SU-DHL-6 (cell line): ENCODE results near the gene MSANTD3.

Experiments
- H2AFZ ChIP-seq: fragments of 200-600 bp; sonication (generic); 2 replicates; pipeline ENCODE4 v1.6.1; 2014; ENCODE audit warnings: low read depth, mild to moderate bottlenecking, moderate library complexity, mixed read lengths, antibody characterized with exemption, low read length; ENCODE audit not compliant: severe bottlenecking
- H3F3A ChIP-seq: fragments of 200-600 bp; shearing (Covaris generic); 2 replicates; pipeline ENCODE4 v1.6.0; 2016; ENCODE audit warnings: antibody characterized with exemption, mild to moderate bottlenecking; ENCODE audit not compliant: insufficient read depth
- H3K27ac ChIP-seq: fragments of 200-600 bp; sonication (generic); 2 replicates; pipeline ENCODE4 v1.5.1; 2016; ENCODE audit warnings: low read depth, mild to moderate bottlenecking, low read length, moderate library complexity, mixed read lengths
- H3K27me3 ChIP-seq: fragments of 200-600 bp; sonication (generic), shearing (Covaris generic); 2 replicates; pipeline ENCODE4 v1.6.0; 2014; ENCODE audit warnings: mild to moderate bottlenecking, low read length
- H3K36me3 ChIP-seq: fragments of 200-600 bp; sonication (generic); 2 replicates; pipeline ENCODE4 v1.6.1; 2014; ENCODE audit warnings: mild to moderate bottlenecking, low read length, mixed read lengths
- H3K4me2 ChIP-seq: fragments of 300-600, 200-600 bp; shearing (Covaris generic), sonication (generic); 2 replicates; pipeline ENCODE4 v1.6.0; 2014; ENCODE audit warnings: low read length, low read depth, mild to moderate bottlenecking; ENCODE audit not compliant: poor library complexity, severe bottlenecking
- H3K4me3 ChIP-seq: fragments of 200-600 bp; sonication (generic); 2 replicates; pipeline ENCODE4 v1.5.1; 2014; ENCODE audit warnings: antibody characterized with exemption, low read length, mild to moderate bottlenecking, mixed read lengths; ENCODE audit not compliant: insufficient read depth, poor library complexity, severe bottlenecking
- H3K79me2 ChIP-seq: fragments of 200-600 bp; sonication (generic); 2 replicates; pipeline ENCODE4 v1.6.1; 2014; ENCODE audit warnings: mild to moderate bottlenecking, low read length, moderate library complexity; ENCODE audit not compliant: insufficient read depth
- H3K9ac ChIP-seq: fragments of 200-600 bp; sonication (generic); 2 replicates; pipeline ENCODE4 v1.7.0; 2014; ENCODE audit warnings: mild to moderate bottlenecking, low read length
- H3K9me2 ChIP-seq: fragments of 200-600 bp; sonication (generic); replicated peaks from 2 replicates; pipeline ENCODE4 v1.6.1; 2014; ENCODE audit warnings: low read length; ENCODE audit not compliant: insufficient read depth
- H3K9me3 ChIP-seq: fragments of 200-600 bp; sonication (generic); 2 replicates; pipeline ENCODE4 v1.6.1; 2014; ENCODE audit warnings: low read length, mixed read lengths; ENCODE audit not compliant: insufficient read depth
- H4K20me1 ChIP-seq: fragments of 200-600 bp; sonication (generic); 2 replicates; pipeline ENCODE4 v1.6.1; 2014; ENCODE audit warnings: low read depth, mild to moderate bottlenecking, antibody characterized with exemption, low read length, moderate library complexity, mixed read lengths
- EZH2phosphoT487 ChIP-seq: fragments of 200-600 bp; sonication (generic), shearing (Covaris generic); conservative IDR thresholded peaks from 2 replicates; pipeline ENCODE4 v1.6.1; 2018; ENCODE audit warnings: mild to moderate bottlenecking, antibody characterized with exemption, low read length, moderate library complexity, mixed read lengths
- TF ChIP-seq, protein P1 (sequence below): fragments of 200-600 bp; sonication (generic); IDR thresholded peaks from one replicate; pipeline ENCODE4 v1.5.1; 2017; ENCODE audit warnings: antibody characterized with exemption, mild to moderate bottlenecking, low read length, moderate library complexity; ENCODE audit not compliant: insufficient read depth, poor library complexity, severe bottlenecking

Gene MSANTD3

DNA sequence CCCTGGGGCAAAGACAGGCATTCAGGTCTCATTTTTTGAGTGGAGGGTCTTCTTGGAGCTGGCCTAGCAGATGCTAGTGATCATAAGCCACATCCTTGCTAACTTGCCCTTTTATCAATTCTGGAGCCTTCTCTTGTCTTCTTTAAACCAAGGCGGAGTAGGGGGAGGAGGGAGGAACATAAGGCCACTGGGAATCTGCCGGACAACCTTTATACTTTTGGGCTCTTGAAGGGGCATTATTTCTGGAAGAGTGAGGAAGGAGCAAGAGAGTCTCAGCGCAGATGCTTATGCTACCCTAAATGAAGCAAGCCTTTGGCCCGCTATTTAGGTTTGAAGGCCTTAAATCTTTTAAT is 48.0 kb downstream of the MSANTD3 start:
- Histone ChIP-seq H3K4me3 (no peak overlapping the region), H3K79me2 (no peaks in the 10 kb centered on the region), H3K4me2 (no peak overlapping the region), H4K20me1 (no peaks in the 10 kb centered on the region), H3K9ac (no peak overlapping the region), H3F3A (peaks cover 7% of the 10 kb centered on the region; the same call in 1 of the 2 replicates), H3K9me2 (no peaks in the 10 kb centered on the region), H3K9me3 (no peaks in the 10 kb centered on the region), H3K27me3 (no peaks in the 10 kb centered on the region), H3K36me3 (no peaks in the 10 kb centered on the region), H2AFZ (no peak overlapping the region), H3K27ac (no peak overlapping the region)
- TF ChIP-seq EZH2phosphoT487 = no peak
- TF ChIP-seq, protein P1, sequence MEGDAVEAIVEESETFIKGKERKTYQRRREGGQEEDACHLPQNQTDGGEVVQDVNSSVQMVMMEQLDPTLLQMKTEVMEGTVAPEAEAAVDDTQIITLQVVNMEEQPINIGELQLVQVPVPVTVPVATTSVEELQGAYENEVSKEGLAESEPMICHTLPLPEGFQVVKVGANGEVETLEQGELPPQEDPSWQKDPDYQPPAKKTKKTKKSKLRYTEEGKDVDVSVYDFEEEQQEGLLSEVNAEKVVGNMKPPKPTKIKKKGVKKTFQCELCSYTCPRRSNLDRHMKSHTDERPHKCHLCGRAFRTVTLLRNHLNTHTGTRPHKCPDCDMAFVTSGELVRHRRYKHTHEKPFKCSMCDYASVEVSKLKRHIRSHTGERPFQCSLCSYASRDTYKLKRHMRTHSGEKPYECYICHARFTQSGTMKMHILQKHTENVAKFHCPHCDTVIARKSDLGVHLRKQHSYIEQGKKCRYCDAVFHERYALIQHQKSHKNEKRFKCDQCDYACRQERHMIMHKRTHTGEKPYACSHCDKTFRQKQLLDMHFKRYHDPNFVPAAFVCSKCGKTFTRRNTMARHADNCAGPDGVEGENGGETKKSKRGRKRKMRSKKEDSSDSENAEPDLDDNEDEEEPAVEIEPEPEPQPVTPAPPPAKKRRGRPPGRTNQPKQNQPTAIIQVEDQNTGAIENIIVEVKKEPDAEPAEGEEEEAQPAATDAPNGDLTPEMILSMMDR = no peak

DNA sequence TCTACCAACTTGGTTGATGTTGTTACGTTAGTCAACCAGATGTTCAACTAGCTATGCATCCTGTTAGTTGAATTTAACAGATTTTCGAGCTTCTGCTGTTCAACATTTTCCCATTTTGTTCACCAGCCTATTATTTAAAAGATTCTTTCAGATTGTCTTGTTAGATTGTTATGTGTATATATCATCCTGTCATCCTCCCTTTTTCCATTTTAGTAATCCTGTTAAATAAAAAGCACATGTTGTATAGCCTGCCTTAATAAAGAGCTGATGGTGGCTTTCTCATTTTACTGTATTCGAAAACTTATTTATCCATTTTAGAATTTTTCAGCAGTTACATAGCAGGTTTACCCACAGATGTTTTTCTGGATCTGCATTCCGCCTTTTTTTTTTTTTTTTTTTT is 50.3 kb downstream of the MSANTD3 start:
- Histone ChIP-seq H3K9me2 (no peaks in the 10 kb centered on the region), H2AFZ (no peak overlapping the region), H3F3A (peaks cover 5% of the 10 kb centered on the region; the same call in 1 of the 2 replicates), H3K9ac (no peak overlapping the region), H3K27me3 (no peaks in the 10 kb centered on the region), H3K79me2 (no peaks in the 10 kb centered on the region), H3K9me3 (no peaks in the 10 kb centered on the region), H4K20me1 (no peaks in the 10 kb centered on the region), H3K27ac (no peak overlapping the region), H3K4me2 (no peak overlapping the region), H3K4me3 (no peak overlapping the region), H3K36me3 (no peaks in the 10 kb centered on the region)
- no peak for TF ChIP-seq EZH2phosphoT487

DNA sequence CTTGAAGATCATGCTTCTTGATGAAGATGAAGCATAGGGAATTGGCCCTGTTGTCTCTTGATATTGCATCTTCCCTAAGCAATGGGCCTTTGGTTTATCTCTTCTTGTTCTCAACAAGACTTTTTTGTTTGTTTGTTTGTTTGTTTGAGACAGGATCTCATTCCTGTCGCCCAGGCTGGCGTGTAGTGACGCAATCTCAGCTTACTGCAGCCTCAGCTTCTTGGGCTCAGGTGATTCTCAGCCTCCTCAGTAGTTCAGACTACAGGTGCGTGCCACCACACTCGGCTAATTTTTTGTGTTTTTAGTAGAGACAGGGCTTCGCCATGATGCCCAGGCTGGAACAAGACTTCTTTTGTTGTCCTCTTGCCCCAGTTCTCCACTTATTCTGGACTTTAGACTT is 51.2 kb downstream of the MSANTD3 start:
- H3K9me2 ChIP-seq = no peaks in the 10 kb centered on the region
- no peaks in the 10 kb centered on the region for H3F3A ChIP-seq
- H3K79me2 ChIP-seq = no peaks in the 10 kb centered on the region
- no peak overlapping the region for H3K4me2 ChIP-seq
- H3K4me3 ChIP-seq = no peak overlapping the region
- H2AFZ ChIP-seq = no peak overlapping the region
- no peaks in the 10 kb centered on the region for H4K20me1 ChIP-seq
- H3K9ac ChIP-seq = no peak overlapping the region
- no peaks in the 10 kb centered on the region for H3K36me3 ChIP-seq
- H3K9me3 ChIP-seq = no peaks in the 10 kb centered on the region
- no peaks in the 10 kb centered on the region for H3K27me3 ChIP-seq
- H3K27ac ChIP-seq = no peak overlapping the region
- TF ChIP-seq, protein P1 = no peak
- no peak for TF ChIP-seq EZH2phosphoT487

DNA sequence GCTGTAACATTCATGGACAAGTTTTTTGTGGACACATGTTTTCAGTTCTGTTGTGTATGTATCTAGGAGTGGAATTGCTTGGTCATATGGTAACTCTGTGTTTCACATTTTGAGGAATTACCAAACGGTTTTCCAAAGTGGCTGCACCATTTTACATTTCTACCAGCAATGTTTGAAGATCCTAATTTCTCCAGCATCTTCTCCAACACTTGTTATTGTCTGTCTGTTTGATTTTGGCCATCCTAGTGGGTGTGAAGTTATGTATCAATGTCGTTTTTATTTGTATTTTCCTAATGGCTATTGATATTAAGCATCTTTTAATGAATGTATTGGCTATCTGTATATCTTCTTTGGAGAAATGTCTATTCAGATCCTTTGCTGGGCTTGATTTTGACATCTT is 52.9 kb downstream of the MSANTD3 start:
- H3K9me2 ChIP-seq = no peaks in the 10 kb centered on the region
- H3F3A ChIP-seq = no peaks in the 10 kb centered on the region
- TF ChIP-seq, protein P1 = no peak
- no peak for TF ChIP-seq EZH2phosphoT487
- H3K9me3 ChIP-seq = no peaks in the 10 kb centered on the region
- H3K36me3 ChIP-seq = no peaks in the 10 kb centered on the region
- no peak overlapping the region for H3K4me2 ChIP-seq
- H3K27me3 ChIP-seq = no peaks in the 10 kb centered on the region
- H4K20me1 ChIP-seq = no peaks in the 10 kb centered on the region
- no peak overlapping the region for H3K4me3 ChIP-seq
- no peak overlapping the region for H3K27ac ChIP-seq
- H2AFZ ChIP-seq = no peak overlapping the region
- no peaks in the 10 kb centered on the region for H3K79me2 ChIP-seq
- no peak overlapping the region for H3K9ac ChIP-seq
